Posterior vena cava (tissue), 2 donors: ENCODE results near the gene TSPAN1. TPM values are rescaled to one million over a fixed set of nuclear protein-coding genes. Genes with fewer than 3 reads are reported as not detected.

ENCODE experiments used
- total RNA-seq, 2 donors: library from RNA; stranded (reverse); fragmentation: NEBNext Ultra II Directional; extraction: Animal tissue kit (Norgen Biotek cat#: 25700); gene quantifications; one replicate each; pipeline ENCODE4 v1.2.1, GENCODE V29; 2021
- donor health status: DM: yes; HTN: yes; CAD: no.
- donor health status: DM: yes; HTN: yes; CAD: no.

Gene TSPAN1
- total RNA-seq, 2 donors from 2014 or later, result 1.3 to 1.6 TPM

Other genes with a start within 250 kb of the TSPAN1 start
- 10 to 100 TPM; 26.0 to 39.7 TPM for gene PIK3R3, start 42.5 kb upstream of the TSPAN1 start, total RNA-seq
- gene P3R3URF, start 1.4 kb downstream of the TSPAN1 start, total RNA-seq, result not detected
- 10 to 100 TPM; 37.8 to 49.7 TPM for gene POMGNT1, start 23.3 kb downstream of the TSPAN1 start, total RNA-seq
- 1 to 10 TPM; 6.7 to 8.3 TPM for gene LURAP1, start 28.2 kb downstream of the TSPAN1 start, total RNA-seq
- gene RAD54L, start 72.7 kb downstream of the TSPAN1 start, total RNA-seq, result under 1 TPM; 0.60 to 0.67 TPM
- gene LRRC41, start 128.5 kb downstream of the TSPAN1 start, total RNA-seq, result 10 to 100 TPM; 40.7 to 45.3 TPM
- gene UQCRH, start 128.6 kb downstream of the TSPAN1 start, total RNA-seq, result 100 to 1,000 TPM; 127 to 149 TPM
- gene NSUN4, start 165.7 kb downstream of the TSPAN1 start, total RNA-seq, result 10 to 100 TPM; 17.3 to 18.9 TPM
- gene FAAH, start 219.2 kb downstream of the TSPAN1 start, total RNA-seq, result 1 to 10 TPM; 2.2 to 2.4 TPM